ENCODE measurements around the gene TSSC4. TPM values are rescaled to one million over a fixed set of nuclear protein-coding genes. Genes with fewer than 3 reads are reported as not detected.

The TSSC4 gene
- total RNA-seq, 1 donor from 2014 or later = 52.2 TPM

DNA sequence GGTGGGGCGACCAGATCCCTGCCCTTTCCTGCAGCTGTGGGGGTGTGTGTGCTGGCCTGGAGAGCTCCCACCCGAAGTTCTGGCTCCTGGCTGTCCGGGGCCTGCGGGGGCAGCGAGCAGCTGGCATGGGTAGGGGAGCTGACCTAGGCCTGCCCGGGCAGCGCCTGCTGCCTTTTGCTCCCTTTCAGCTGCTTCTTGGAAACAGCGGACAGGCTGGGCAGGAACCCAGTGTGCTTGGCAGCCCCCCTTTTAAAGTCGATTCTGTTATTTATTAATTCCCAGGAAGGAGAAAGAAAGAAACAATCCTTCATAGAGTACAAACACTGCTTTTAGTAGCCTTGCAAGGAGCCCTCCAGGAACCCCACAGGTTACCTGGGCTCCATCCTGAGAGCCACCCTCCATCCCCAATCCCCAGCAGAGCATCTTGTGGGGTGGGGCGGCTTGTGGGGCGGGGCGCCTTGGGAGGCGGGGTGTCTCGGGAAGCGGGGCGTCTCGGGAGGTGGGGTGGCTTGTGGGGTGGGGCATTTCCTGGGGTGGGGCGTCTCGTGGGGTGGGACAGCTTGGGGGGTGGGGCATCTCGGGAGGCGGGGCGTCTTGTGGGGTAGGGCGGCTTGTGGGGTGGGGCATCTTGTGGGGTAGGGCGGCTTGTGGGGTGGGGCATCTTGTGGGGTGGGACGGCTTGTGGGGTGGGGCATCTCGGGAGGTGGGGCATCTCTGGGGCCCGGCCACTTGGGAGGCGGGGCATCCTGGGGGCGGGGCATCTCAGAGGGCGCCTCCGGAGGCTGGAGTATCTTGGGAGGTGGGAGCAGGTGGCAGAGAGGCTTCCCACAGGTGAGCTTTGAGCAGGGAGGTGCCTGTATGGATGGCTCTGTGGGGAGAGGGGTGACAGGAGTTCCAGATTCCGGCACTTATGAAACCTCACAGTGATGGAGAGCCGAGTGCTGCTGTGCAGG lies 16.4 kb upstream of the TSSC4 start:
- H3K36me3 Mint-ChIP-seq (ENCODE audit: low read depth) = no peaks in the 10 kb centered on the region
- peak overlapping the region; percentile 66 for H3K27ac Mint-ChIP-seq (ENCODE audit: unreplicated experiment)
- TF ChIP-seq, protein P1, sequence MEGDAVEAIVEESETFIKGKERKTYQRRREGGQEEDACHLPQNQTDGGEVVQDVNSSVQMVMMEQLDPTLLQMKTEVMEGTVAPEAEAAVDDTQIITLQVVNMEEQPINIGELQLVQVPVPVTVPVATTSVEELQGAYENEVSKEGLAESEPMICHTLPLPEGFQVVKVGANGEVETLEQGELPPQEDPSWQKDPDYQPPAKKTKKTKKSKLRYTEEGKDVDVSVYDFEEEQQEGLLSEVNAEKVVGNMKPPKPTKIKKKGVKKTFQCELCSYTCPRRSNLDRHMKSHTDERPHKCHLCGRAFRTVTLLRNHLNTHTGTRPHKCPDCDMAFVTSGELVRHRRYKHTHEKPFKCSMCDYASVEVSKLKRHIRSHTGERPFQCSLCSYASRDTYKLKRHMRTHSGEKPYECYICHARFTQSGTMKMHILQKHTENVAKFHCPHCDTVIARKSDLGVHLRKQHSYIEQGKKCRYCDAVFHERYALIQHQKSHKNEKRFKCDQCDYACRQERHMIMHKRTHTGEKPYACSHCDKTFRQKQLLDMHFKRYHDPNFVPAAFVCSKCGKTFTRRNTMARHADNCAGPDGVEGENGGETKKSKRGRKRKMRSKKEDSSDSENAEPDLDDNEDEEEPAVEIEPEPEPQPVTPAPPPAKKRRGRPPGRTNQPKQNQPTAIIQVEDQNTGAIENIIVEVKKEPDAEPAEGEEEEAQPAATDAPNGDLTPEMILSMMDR (IDR thresholded peaks at IDR 0.05) = no peak
- H3K27me3 Mint-ChIP-seq (ENCODE audit: low read depth) = no peaks in the 10 kb centered on the region
- no peaks in the 10 kb centered on the region for H3K9me3 Mint-ChIP-seq (ENCODE audit: low read depth)
- no peak for DNase-seq (ENCODE audit: low spot score)
- H3K4me3 Mint-ChIP-seq (ENCODE audit: unreplicated experiment) = no peak overlapping the region
- peaks cover 62% of the 10 kb centered on the region for H3K4me1 Mint-ChIP-seq (ENCODE audit: low read depth)

DNA sequence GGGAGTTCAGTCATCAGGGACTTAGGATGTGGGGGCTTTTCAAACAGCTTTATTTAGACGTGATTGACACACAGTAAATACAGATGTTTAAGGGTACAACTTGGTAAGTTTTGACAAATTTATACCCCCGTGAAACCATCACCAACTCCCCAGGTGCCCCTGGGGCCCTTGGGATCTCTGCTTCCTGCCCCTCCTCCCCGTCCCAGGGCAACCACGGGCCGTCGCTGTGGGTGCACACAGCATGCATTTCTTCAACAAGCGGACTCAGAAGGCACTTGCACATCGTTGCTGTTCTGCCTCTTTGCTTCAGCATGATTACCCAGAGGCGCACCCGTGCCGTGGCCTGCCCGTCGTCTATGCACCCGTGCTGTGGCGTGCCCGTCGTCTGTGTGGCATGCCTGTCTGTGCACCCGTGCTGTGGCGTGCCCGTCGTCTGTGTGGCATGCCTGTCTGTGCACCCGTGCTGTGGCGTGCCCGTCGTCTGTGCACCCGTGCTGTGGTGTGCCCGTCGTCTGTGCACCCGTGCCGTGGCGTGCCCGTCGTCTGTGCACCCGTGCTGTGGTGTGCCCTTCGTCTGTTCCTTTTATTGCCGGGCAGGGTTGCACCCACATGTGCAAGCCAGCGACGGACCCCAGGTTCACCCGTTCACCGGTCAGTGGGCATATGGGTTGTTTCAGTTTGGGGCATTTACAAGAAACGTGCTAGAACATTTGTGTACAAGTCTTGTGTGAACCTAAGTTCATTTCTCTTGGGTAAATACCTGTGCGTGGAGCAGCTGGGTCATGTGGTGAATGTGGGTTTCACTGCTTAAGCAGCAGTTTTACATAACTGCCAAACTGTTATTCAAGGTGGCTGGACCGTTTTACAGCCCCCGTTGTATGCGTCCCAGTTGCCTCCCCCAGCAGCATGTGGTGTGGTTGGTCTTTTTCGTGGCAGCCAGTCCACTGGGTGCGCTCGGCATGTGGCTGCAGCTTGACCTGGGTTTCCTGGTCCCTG lies 15.1 kb upstream of the TSSC4 start:
- Mint-ChIP-seq H3K4me3 (ENCODE audit: unreplicated experiment) (no peak overlapping the region), H3K27ac (ENCODE audit: unreplicated experiment) (no peak overlapping the region), H3K27me3 (ENCODE audit: low read depth) (no peaks in the 10 kb centered on the region), H3K4me1 (ENCODE audit: low read depth) (peaks cover 64% of the 10 kb centered on the region), H3K9me3 (ENCODE audit: low read depth) (no peaks in the 10 kb centered on the region), H3K36me3 (ENCODE audit: low read depth) (no peaks in the 10 kb centered on the region)
- TF ChIP-seq, protein P1 (IDR thresholded peaks at IDR 0.05) = no peak
- no peak for DNase-seq (ENCODE audit: low spot score)

DNA sequence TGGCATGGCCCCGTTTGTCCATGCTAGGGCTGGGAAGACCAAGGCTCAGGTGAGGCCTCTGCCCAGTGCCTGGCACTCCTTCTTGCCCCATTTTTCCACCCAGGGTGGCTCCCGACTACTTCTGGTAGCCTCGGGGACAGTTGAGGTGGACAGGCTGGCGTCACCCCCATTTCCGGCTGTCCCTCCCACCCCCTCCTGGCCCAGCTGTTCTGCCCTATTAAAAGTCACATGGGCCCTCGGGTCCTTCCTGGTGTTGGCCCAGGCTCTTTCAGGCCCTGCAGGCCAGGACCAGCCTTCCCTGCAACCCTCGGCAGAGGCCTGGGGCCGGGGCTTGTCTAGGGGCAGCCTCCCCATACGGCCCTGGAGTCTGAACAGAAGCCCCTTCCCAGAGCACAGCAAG lies 14.0 kb upstream of the TSSC4 start:
- H3K4me3 Mint-ChIP-seq (ENCODE audit: unreplicated experiment) = no peak overlapping the region
- no peak for DNase-seq (ENCODE audit: low spot score)
- peak overlapping the region; percentile 76 for H3K27ac Mint-ChIP-seq (ENCODE audit: unreplicated experiment)
- TF ChIP-seq, protein P1 (IDR thresholded peaks at IDR 0.05) = no peak
- H3K36me3 Mint-ChIP-seq (ENCODE audit: low read depth) = no peaks in the 10 kb centered on the region
- no peaks in the 10 kb centered on the region for H3K27me3 Mint-ChIP-seq (ENCODE audit: low read depth)
- peaks cover 58% of the 10 kb centered on the region for H3K4me1 Mint-ChIP-seq (ENCODE audit: low read depth)
- no peaks in the 10 kb centered on the region for H3K9me3 Mint-ChIP-seq (ENCODE audit: low read depth)

DNA sequence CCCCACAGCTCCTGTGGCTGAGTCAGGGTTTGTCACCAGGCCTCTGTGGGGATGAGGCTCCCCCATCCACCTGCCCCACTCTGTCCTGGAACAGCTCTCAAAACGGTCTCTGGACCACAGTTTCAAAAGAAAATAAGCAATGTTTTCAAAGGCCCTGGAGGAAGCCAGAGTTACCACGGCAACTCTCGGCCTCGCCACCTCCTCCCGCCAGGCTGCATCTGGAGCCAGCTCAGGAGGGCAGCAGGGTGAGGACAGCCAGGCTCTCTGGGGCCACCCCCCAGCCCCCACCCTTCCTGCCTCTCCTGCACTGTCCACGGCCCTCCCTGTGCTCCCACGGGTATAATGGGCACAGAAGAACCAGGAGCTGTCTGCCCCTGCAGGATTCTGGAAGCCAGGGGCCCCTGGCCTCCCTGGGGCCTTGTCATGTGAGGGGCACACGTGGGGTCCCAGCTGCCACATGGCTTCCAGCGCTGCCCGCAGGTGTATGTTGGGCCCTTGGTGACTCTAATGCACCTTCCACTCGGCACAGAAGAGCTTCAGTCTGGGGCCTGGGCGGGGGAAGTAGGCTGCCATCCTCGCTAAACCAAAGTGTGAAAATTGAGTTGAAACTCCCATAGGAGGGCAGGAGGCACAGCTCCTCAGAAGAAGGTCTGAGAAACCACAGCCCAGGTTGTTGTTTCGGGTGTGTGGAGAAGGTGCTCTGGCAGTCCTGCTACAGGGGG lies 13.1 kb upstream of the TSSC4 start:
- TF ChIP-seq, protein P1 (IDR thresholded peaks at IDR 0.05) = no peak
- no peak for DNase-seq (ENCODE audit: low spot score)
- no peaks in the 10 kb centered on the region for H3K9me3 Mint-ChIP-seq (ENCODE audit: low read depth)
- H3K27me3 Mint-ChIP-seq (ENCODE audit: low read depth) = no peaks in the 10 kb centered on the region
- no peak overlapping the region for H3K4me3 Mint-ChIP-seq (ENCODE audit: unreplicated experiment)
- H3K36me3 Mint-ChIP-seq (ENCODE audit: low read depth) = no peaks in the 10 kb centered on the region
- peaks cover 51% of the 10 kb centered on the region for H3K4me1 Mint-ChIP-seq (ENCODE audit: low read depth)
- H3K27ac Mint-ChIP-seq (ENCODE audit: unreplicated experiment) = peak overlapping the region; percentile 76

All from chondrocyte (in vitro differentiated cells).